Endodermal cell (in vitro differentiated cells): Measurements from ENCODE around the gene MR1. TPM values are rescaled to one million over a fixed set of nuclear protein-coding genes. Genes with fewer than 3 reads are reported as not detected.
A peak's percentile ranks its signal among the peaks of the same experiment; 100 is the strongest.

Experiments
- DNase-seq: peaks from one replicate; pipeline ENCODE4 v3.0.0-alpha.2; 2017
- H3K27ac ChIP-seq: 2 replicates; pipeline ENCODE4 v1.5.1; 2013; ENCODE audit warnings: mild to moderate bottlenecking, low read depth, low read length, moderate library complexity
- H3K27me3 ChIP-seq: 2 replicates; pipeline ENCODE4 v1.6.1; 2013; ENCODE audit warnings: mild to moderate bottlenecking, low read length, moderate library complexity; ENCODE audit not compliant: insufficient read depth, control insufficient read depth, poor library complexity, severe bottlenecking
- H3K36me3 ChIP-seq: 2 replicates; pipeline ENCODE4 v1.7.0; 2013; ENCODE audit warnings: mild to moderate bottlenecking, low read length, moderate library complexity; ENCODE audit not compliant: control insufficient read depth, insufficient read depth
- H3K4me1 ChIP-seq: one replicate; pipeline ENCODE4 v1.7.0; 2013; ENCODE audit warnings: low read length; ENCODE audit not compliant: control insufficient read depth, insufficient read depth
- H3K4me3 ChIP-seq: 2 replicates; pipeline ENCODE4 v1.5.1; 2013; ENCODE audit warnings: mild to moderate bottlenecking, low read length, moderate library complexity
- H3K9ac ChIP-seq: 2 replicates; pipeline ENCODE4 v1.6.1; 2013; ENCODE audit warnings: mild to moderate bottlenecking, low read length, moderate library complexity; ENCODE audit not compliant: poor library complexity, severe bottlenecking; ENCODE audit errors: extremely low read depth
- H3K9me3 ChIP-seq: 2 replicates; pipeline ENCODE4 v1.6.1; 2013; ENCODE audit warnings: mild to moderate bottlenecking, low read length, moderate library complexity; ENCODE audit not compliant: control insufficient read depth
- H3K27ac Mint-ChIP-seq: 2 replicates; pipeline ENCODE4 v1.8.0; 2020; ENCODE audit warnings: mixed read lengths
- H3K27me3 Mint-ChIP-seq: 2 replicates; pipeline ENCODE4 v1.8.0; 2021; ENCODE audit warnings: mild to moderate bottlenecking, mixed read lengths; ENCODE audit not compliant: insufficient read depth
- H3K36me3 Mint-ChIP-seq: 2 replicates; pipeline ENCODE4 v1.8.0; 2020; ENCODE audit warnings: low read depth, mixed read lengths
- H3K4me1 Mint-ChIP-seq: 2 replicates; pipeline ENCODE4 v1.8.0; 2020; ENCODE audit warnings: mixed read lengths
- H3K4me3 Mint-ChIP-seq: 2 replicates; pipeline ENCODE4 v1.8.0; 2020; ENCODE audit warnings: mild to moderate bottlenecking, moderate library complexity, mixed read lengths
- H3K9me3 Mint-ChIP-seq: 2 replicates; pipeline ENCODE4 v1.8.0; 2020; ENCODE audit warnings: mild to moderate bottlenecking, mixed read lengths
- CTCF ChIP-seq: fragments of 200-600 bp; sonication (generic); conservative IDR thresholded peaks from 2 replicates; pipeline ENCODE4 v1.5.0; 2021; ENCODE audit warnings: antibody characterized with exemption, mild to moderate bottlenecking
- WGBS, 2 experiments: methylation state at CpG; one replicate each; pipeline versions ENCODE4 v1.1.5 to v1.1.7; 2013; ENCODE audit warnings: missing lambda C conversion rate in 2 of 2, mixed read lengths in 1 of 2; ENCODE audit not compliant: insufficient coverage in 1 of 2, insufficient read length in 1 of 2; 5-methylcytosine and 5-hydroxymethylcytosine counted together
- total RNA-seq, 2 donors: library from RNA; stranded (reverse); fragmentation: NEBNext Ultra II Directional in 1 of 2; extraction: Animal tissue kit (Norgen Biotek cat#: 25700) in 1 of 2; gene quantifications; 2 replicates in 1 of 2; 3 replicates in 1 of 2; pipeline ENCODE4 v1.2.1, GENCODE V29; 2021

The MR1 gene
- total RNA-seq, 2 donors from 2014 or later, result 0.22 to 0.35 TPM

- H3K9me3 ChIP-seq, result no peaks in the 10 kb centered on the region
- Mint-ChIP-seq H3K4me1 (peaks cover 49% of the 10 kb centered on the region), H3K9me3 (no peaks in the 10 kb centered on the region), H3K4me3 (peak overlapping the region; percentile 93), H3K36me3 (peaks cover 21% of the 10 kb centered on the region), H3K27ac (no peak overlapping the region), H3K27me3 (peaks cover 32% of the 10 kb centered on the region)
- H3K36me3 ChIP-seq, result peaks cover 28% of the 10 kb centered on the region
- peak overlapping the region; percentile 98 for H3K4me3 ChIP-seq
- H3K4me1 ChIP-seq, result peaks cover 9% of the 10 kb centered on the region
- no peaks in the 10 kb centered on the region for H3K27me3 ChIP-seq
- 83 to 88% methylated on average over 2 of the region's 2 CpGs for WGBS, 2 experiments
- no peak overlapping the region for H3K9ac ChIP-seq
- no peak for TF ChIP-seq CTCF
- H3K27ac ChIP-seq, result no peak overlapping the region
- no peak for DNase-seq
Measured at GRCh38 chr1:181092056-181092455, 58.3 kb downstream of the MR1 start.

GRCh38 chr1:181092883-181093458 is 59.2 kb downstream of the MR1 start:
- H3K9me3 ChIP-seq, result no peaks in the 10 kb centered on the region
- H3K4me3 ChIP-seq, result peak overlapping the region; percentile 98
- no peak overlapping the region for H3K27ac ChIP-seq
- no peak for TF ChIP-seq CTCF
- DNase-seq, result no peak
- WGBS, 2 experiments, result 96 to 99% methylated on average over 2 to 4 of the region's 4 CpGs
- Mint-ChIP-seq H3K4me1 (peaks cover 57% of the 10 kb centered on the region), H3K9me3 (no peaks in the 10 kb centered on the region), H3K4me3 (no peak overlapping the region), H3K27ac (no peak overlapping the region), H3K36me3 (peaks cover 21% of the 10 kb centered on the region), H3K27me3 (peaks cover 32% of the 10 kb centered on the region)
- H3K36me3 ChIP-seq, result peaks cover 28% of the 10 kb centered on the region
- H3K27me3 ChIP-seq, result no peaks in the 10 kb centered on the region
- H3K9ac ChIP-seq, result no peak overlapping the region
- peaks cover 15% of the 10 kb centered on the region for H3K4me1 ChIP-seq

- peaks cover 28% of the 10 kb centered on the region for H3K36me3 ChIP-seq
- peaks cover 21% of the 10 kb centered on the region for H3K36me3 Mint-ChIP-seq
- H3K27ac Mint-ChIP-seq, result no peak overlapping the region
- no peak for DNase-seq
- no peaks in the 10 kb centered on the region for H3K9me3 ChIP-seq
- H3K27ac ChIP-seq, result no peak overlapping the region
- TF ChIP-seq CTCF, result no peak
- H3K4me3 ChIP-seq, result no peak overlapping the region
- H3K4me1 ChIP-seq, result peaks cover 21% of the 10 kb centered on the region
- no peak overlapping the region for H3K9ac ChIP-seq
- peaks cover 70% of the 10 kb centered on the region for H3K4me1 Mint-ChIP-seq
- no peaks in the 10 kb centered on the region for H3K27me3 ChIP-seq
- 80 to 89% methylated on average over 5 to 7 of the region's 7 CpGs for WGBS, 2 experiments
- no peak overlapping the region for H3K4me3 Mint-ChIP-seq
- no peaks in the 10 kb centered on the region for H3K9me3 Mint-ChIP-seq
- H3K27me3 Mint-ChIP-seq, result peaks cover 40% of the 10 kb centered on the region
Measured at GRCh38 chr1:181094416-181095212, 60.8 kb downstream of the MR1 start.
